ENCODE measurements around the gene SOX6.

- TF ChIP-seq CTCF (IDR thresholded peaks at IDR 0.05) (no peak), POLR2A (IDR thresholded peaks at IDR 0.05) (no peak)
Measured at GRCh38 chr11:15985127-15985859, 371.1 kb downstream of the SOX6 start.

Data from right lobe of liver (tissue), 4 donors.